GM21528 (cell line): Measurements from ENCODE around the gene ZNF839.
"Not testable (repeated sequence)": the region's sequence is repeated elsewhere in the genome, so short reads cannot be mapped to it uniquely, and the experiment has no call there.

Source experiments
- ATAC-seq: cut with Tn5 transposase; IDR thresholded peaks from one replicate; pipeline ENCODE4 v1.9.1; 2021; ENCODE audit warnings: mild to moderate bottlenecking, moderate library complexity; ENCODE audit not compliant: unreplicated experiment, low FRiP score

The ZNF839 gene

GRCh38 chr14:102319351-102320032, at the start of gene ZNF839:
ZNF839 (plus strand) TSS chr14:102319746; CDS start chr14:102319766, 20 bp downstream.
- ATAC-seq, result peak; percentile 54

DNA sequence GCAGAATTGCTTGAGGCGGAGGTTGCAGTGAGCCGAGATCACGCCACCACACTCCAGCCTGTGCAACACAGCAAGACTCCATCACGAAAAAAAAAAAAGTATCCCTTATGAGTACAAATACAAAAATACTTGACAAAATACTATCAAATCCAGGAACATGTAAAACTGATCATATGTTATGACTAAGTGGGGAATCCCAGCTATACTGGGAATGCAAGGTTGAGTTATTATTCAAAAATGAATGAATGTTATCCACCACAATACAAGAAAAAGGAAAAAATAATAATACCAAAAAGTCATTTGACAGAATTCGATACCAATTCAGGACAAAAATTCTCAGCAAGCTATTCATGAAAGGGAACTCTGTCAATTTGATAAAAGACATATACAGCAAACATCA, 47.2 kb upstream of the ZNF839 start:
- ATAC-seq, result no peak

GRCh38 chr14:102275866-102276265, 43.7 kb upstream of the ZNF839 start:
- ATAC-seq, result no peak

GRCh38 chr14:102277874-102278630, 41.5 kb upstream of the ZNF839 start:
- no peak for ATAC-seq

- no peak for ATAC-seq
Observed at GRCh38 chr14:102278631-102278935, 41.0 kb upstream of the ZNF839 start.

DNA sequence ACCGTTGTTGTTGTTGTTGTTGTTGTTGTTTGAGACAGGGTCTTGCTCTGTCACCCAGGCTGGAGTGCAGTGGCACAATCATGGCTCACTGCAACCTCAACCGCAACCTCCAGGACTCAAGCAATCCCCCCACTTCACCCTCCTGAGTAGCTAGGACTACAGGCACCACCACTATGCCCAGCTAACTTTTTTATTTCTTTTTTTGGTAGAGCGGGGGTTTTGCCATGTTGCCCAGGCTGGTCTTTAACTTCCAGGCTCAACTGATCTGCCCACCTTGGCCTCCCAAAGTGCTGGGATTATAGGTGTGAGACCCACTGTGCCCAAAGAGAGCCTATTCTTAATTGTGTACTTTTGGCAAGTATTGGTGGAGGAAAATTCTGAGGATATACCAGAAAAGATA, 40.3 kb upstream of the ZNF839 start:
- no peak for ATAC-seq

GRCh38 chr14:102279688-102280348, 39.7 kb upstream of the ZNF839 start:
- ATAC-seq, result no peak

GRCh38 chr14:102280376-102280962, 39.1 kb upstream of the ZNF839 start:
- ATAC-seq, result no peak

DNA sequence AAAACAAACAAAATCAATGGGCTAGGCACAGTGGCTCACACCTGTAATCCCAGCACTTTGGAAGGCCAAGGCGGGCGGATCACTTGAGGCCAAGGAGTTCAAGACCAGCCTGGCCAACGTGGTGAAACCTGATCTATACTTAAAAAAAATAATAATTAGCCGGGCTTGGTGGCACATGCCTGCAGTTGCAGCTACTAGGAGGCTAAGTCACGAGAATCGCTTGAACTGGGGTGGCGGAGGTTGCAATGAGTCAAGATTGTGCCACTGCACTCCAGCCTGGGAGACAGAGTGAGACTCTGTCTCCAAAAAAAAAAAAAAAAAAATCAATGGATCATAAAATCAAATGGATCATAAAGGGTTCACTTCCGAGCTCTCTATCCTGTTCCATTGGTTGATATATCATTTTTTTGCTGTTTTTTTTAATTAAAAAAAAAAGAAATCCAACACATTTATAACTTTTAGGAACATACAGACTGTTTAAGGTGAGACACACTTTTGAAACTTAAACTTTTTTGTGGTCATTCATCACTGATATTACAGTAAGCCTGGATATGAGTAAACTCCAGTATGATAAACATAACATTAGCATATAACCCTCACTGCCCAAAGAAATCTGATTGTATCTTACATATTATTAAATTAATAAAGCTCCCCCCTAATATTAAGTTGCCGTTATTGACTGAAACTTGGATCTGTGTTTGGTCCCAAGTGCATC, 36.6 kb upstream of the ZNF839 start:
- no peak for ATAC-seq

DNA sequence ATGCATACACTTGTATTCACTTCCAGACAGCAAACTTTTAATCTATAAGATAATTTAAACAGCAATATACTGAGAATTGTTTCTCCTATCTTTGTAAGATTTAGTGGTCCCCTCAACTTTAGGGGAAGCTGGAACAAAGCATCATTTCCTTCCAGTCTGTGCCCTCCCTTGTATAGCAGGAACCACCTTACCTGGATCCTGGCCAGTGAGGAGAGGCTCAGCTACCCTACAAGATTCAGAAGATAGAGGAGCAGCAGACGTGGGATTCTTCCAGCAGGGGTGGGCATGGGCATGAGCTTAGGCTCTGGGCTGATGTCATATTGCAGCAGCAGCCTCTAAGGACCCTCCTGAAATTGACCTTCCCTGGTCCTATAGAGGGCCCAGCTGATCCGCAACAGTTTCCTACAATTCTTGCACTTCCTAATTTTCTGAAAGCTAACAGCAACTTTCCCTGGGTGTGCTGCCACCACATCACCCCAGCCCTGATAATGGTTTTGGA, 35.9 kb upstream of the ZNF839 start:
- no peak for ATAC-seq

DNA sequence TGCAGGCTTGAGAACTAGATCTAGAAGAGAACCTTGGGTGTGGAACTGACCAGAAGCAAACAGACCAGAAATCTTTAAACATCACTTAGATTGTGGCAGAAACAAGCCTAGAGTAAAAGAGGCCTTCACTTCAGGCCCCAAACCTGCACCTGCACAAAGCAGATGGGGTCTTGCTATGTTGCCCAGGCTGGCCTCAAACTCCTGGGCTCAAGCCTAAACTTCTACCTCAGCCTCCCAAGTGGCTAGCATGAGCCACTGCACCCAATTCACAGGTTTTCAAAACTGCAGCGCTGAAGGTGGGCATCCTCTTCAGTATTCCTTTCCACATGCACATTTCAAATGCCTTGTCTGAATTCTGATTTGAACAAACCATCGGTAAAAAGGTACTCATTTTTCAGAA, 34.4 kb upstream of the ZNF839 start:
- ATAC-seq, result no peak

DNA sequence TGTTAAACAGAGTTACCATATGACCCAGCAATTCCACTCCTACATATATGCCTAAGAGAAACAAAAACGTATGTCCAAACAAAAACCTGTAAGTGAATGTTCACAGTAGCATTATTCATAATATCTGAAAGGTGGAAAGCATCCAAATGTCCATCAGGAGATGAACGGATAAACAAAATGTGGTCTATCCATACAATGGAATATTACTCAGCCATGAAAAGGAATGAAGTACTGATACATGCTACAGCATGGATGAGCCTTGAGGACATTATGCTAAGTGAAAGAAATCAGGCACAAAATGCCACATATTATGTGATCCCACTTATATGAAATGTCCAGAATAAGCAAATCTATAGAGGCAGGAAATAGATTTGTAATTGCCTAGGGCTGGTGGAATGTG, 31.4 kb upstream of the ZNF839 start:
- ATAC-seq, result no peak

- ATAC-seq, result no peak
Observed at GRCh38 chr14:102292441-102292840, 27.1 kb upstream of the ZNF839 start.

DNA sequence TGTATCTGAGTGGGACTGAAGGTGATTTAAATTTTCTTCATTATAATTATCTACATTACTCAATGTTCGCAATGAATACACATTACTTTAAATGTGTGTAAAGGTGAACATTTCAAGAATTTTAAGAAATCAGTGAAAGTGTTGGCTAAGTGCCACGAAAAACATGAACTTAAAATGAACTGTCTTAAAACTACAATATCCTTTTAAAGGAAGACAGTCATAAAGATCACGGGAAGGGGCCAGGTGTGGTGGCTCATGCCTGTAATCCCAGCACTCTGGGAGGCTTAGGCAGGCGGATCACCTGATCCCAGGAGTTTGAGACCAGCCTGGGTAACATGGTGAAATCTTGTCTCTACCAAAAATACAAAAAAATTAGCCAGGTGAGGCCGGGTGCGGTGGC, 25.8 kb upstream of the ZNF839 start:
- ATAC-seq, result no peak

GRCh38 chr14:102295270-102295669, 24.3 kb upstream of the ZNF839 start:
- no peak for ATAC-seq

DNA sequence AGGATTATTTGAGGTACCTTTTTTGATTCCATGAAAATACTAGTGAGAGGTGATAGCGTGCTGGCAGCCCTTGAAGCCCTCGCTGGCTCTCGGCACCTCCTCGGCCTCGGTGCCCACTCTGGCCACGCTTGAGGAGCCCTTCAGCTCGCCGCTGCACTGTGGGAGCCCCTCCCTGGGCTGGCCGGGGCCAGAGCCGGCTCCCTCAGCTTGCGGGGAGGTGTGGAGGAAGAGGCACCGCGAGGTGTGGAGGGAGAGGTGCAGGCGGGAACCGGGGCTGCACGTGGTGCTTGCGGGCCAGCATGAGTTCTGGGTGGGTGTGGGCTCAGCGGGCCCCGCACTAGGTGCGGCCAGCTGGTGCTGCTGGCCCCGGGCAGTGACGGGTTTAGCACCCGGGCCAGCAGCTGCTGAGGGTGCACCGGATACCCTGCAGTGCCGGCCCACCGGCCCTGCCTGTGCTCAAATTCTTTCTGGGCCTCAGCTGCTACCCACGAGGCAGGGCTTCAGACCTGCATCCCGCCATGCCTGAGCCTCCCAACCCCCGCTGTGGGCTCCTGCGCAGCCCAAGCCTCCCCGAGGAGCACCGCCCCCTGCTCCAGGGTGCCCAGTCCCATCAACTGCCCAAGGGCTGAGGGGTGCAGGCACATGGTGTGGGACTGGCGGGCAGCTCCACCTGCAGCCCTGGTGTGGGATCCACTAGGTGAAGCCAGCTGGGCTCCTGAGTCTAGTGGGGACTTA, 21.9 kb upstream of the ZNF839 start:
- ATAC-seq, result no peak

DNA sequence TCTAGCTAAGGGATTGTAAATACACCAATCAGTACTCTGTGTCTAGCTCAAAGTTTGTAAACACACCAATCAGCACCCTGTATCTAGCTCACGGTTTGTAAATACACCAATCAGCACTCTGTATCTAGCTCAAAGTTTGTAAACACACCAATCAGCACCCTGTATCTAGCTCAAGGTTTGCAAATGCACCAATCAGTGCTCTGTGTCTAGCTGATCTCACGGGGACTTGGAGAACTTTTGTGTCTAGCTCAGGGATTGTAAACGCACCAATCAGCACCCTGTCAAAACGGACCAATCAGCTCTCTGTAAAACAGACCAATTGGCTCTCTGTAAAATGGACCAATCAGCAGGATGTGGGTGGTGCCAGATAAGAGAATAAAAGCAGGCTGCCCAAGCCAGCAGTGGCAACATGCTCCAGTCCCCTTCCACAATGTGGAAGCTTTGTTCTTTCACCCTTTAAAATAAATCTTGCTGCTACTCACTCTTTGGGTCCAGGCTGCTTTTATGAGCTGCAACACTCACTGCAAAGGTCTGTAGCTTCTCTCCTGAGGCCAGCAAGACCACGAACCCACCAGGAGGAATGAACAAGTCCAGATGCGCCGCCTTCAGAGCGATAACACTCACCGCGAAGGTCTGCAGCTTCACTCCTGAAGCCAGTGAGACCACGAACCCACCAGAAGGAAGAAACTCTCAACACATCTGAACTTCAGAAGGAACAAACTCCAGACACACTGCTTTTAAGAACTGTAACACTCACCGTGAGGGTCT, 21.1 kb upstream of the ZNF839 start:
- not testable (repeated sequence) for ATAC-seq

DNA sequence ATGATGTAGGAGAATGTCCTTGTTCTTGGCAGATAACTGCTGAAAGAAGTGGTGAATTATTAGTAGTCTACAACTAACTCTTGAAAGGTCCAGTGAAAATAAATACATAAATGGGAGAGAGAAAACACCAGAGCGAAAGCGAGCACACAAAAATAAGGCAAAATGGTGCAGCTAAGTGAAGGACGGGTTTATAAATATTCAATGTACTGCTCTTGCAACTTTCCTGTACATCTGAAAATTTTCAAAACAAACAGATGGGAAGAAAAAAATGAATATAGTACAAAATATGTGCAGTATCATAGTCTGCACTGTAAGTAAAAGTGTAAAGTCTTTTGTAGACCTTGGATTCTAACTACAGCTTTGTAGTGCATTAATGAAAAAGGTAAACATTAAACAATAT, 15.9 kb upstream of the ZNF839 start:
- ATAC-seq, result no peak
